MCF 10A (cell line): ENCODE data around the gene SLIT3. TPM values are rescaled to one million over a fixed set of nuclear protein-coding genes. Genes with fewer than 3 reads are reported as not detected.
A peak's percentile ranks its signal among the peaks of the same experiment; 100 is the strongest.

ENCODE experiments used
- BruUV-seq: library from RNA; stranded (reverse); fragments of 400-500 nt; replicated peaks from 2 replicates; lab custom pipeline; 2021; lab: Mats Ljungman, UMichigan
- CTCF ChIA-PET: fragments of 300-600 bp; sonication (Branson Sonifier 250); formaldehyde crosslinking; extraction: SDS; loops from one replicate; lab custom pipeline; 2021; ENCODE audit warnings: antibody characterized with exemption, inconsistent platforms; lab: Yijun Ruan, JAX
- POLR2A ChIA-PET: fragments of 300-600, 350-650 bp; sonication (Branson Sonifier 250); formaldehyde crosslinking; extraction: SDS; loops from one replicate; lab custom pipeline; 2020; ENCODE audit warnings: antibody characterized with exemption, inconsistent platforms; lab: Yijun Ruan, JAX
- DNase-seq: peaks from one replicate; pipeline ENCODE4 v3.0.0-alpha.2; 2018; ENCODE audit not compliant: unreplicated experiment
- H3K27ac Mint-ChIP-seq: one replicate; pipeline ENCODE4 v1.8.0; 2022; ENCODE audit warnings: mild to moderate bottlenecking, low read depth, mixed read lengths; ENCODE audit not compliant: unreplicated experiment
- H3K27me3 Mint-ChIP-seq: one replicate; pipeline ENCODE4 v1.8.0; 2022; ENCODE audit warnings: mixed read lengths; ENCODE audit not compliant: insufficient read depth, unreplicated experiment
- H3K36me3 Mint-ChIP-seq: one replicate; pipeline ENCODE4 v1.8.0; 2022; ENCODE audit warnings: mild to moderate bottlenecking, moderate library complexity, mixed read lengths; ENCODE audit not compliant: insufficient read depth, unreplicated experiment
- H3K4me1 Mint-ChIP-seq: one replicate; pipeline ENCODE4 v1.8.0; 2022; ENCODE audit warnings: mixed read lengths; ENCODE audit not compliant: insufficient read depth, unreplicated experiment
- H3K4me3 Mint-ChIP-seq: one replicate; pipeline ENCODE4 v1.8.0; 2022; ENCODE audit warnings: mild to moderate bottlenecking, moderate library complexity, mixed read lengths; ENCODE audit not compliant: unreplicated experiment
- H3K9me3 Mint-ChIP-seq: one replicate; pipeline ENCODE4 v1.8.0; 2022; ENCODE audit warnings: mixed read lengths; ENCODE audit not compliant: unreplicated experiment
- CTCF ChIP-seq: fragments of 200-600 bp; IDR thresholded peaks from one replicate; pipeline ENCODE4 v1.8.0; 2022; ENCODE audit warnings: antibody characterized with exemption, mild to moderate bottlenecking; ENCODE audit not compliant: unreplicated experiment
- intact Hi-C: fragments of 100-400 bp; cut with micrococcal nuclease; formaldehyde crosslinking; loops from 2 replicates; pipeline ENCODE4 v1.14.1; 2022
- total RNA-seq: library from RNA; stranded (reverse); gene quantifications from 2 replicates; pipeline ENCODE4 v1.2.3, GENCODE V29; 2022

Gene SLIT3
- total RNA-seq, 1 experiment from 2014 or later, result 0.89 TPM

DNA sequence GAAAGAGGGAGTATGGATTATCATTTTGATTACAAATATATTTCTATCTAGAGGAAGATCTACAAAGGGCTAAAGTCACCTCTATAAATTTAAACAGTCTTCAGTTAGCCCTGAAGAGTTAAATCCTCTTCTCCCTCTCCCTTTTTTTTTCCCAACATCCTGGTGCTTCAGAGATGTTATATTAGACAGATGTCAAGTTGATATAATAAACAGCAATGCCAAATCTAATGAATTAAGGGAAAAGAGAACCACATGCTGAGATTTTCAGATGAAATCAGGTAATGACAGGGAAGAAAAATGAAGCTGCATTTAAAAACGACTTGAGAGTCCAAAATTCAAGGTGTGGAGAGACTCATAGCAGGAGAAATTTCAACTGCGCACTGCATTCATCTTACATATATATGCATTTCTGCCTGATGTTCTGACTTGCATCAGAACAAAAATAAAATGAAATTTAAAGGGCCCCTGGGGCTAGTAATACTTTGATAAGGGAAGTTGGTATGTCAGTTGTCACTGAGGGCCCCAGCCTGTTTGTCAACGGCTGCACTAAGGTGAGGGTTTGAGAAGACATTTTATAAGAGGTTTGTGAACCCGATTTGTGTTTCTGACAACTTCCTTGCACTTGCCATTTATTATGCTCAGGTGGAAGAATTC is 382.9 kb downstream of the SLIT3 start:
- no peaks in the 10 kb centered on the region for H3K36me3 Mint-ChIP-seq
- TF ChIP-seq CTCF, result no peak
- intact Hi-C loops, result no loop called here
- peaks cover 50% of the 10 kb centered on the region for H3K27me3 Mint-ChIP-seq
- ChIA-PET CTCF (interaction anchor here (0.6 to 1.6 kb wide), 3 partner anchors 11 to 633 kb away, joined by 3 to 4 read pairs (median 3); no protein-coding TSS in a partner anchor), POLR2A (no interaction called here)
- peaks cover 5% of the 10 kb centered on the region for H3K4me1 Mint-ChIP-seq
- no peak overlapping the region for H3K4me3 Mint-ChIP-seq
- DNase-seq, result no peak
- no TSS peak for BruUV-seq
- H3K27ac Mint-ChIP-seq, result no peak overlapping the region
- no peaks in the 10 kb centered on the region for H3K9me3 Mint-ChIP-seq

DNA sequence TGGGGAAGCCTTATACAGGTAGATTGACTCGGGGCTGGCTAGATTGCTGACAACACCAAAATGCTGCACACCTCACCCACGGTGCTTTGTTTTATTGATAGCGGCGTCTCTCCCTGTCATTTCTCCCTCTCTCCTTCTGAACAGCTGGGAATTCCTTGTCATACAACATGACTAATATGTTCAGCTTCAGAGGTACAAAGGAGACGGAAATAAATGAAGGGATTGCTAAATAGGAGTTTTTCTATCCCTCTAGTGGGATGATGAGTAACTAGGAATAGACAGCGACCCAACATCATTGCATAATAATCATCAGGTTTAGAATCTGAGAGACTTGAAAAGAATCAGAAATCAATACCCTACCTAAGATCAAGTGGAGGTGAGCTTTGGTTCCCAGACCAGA is 384.1 kb downstream of the SLIT3 start:
- Mint-ChIP-seq H3K27me3 (peaks cover 53% of the 10 kb centered on the region), H3K9me3 (no peaks in the 10 kb centered on the region), H3K4me3 (no peak overlapping the region), H3K36me3 (no peaks in the 10 kb centered on the region), H3K4me1 (peaks cover 5% of the 10 kb centered on the region), H3K27ac (no peak overlapping the region)
- no peak for TF ChIP-seq CTCF
- ChIA-PET CTCF (interaction anchor here (0.7 kb wide), 1 partner anchor 664 kb away, joined by 4 read pairs; no protein-coding TSS in a partner anchor), POLR2A (interaction anchor here (0.5 to 1.1 kb wide), 3 partner anchors 9 to 41 kb away, joined by 3 read pairs; no protein-coding TSS in a partner anchor)
- DNase-seq, result peak; percentile 78
- no TSS peak for BruUV-seq
- intact Hi-C loops, result no loop called here

DNA sequence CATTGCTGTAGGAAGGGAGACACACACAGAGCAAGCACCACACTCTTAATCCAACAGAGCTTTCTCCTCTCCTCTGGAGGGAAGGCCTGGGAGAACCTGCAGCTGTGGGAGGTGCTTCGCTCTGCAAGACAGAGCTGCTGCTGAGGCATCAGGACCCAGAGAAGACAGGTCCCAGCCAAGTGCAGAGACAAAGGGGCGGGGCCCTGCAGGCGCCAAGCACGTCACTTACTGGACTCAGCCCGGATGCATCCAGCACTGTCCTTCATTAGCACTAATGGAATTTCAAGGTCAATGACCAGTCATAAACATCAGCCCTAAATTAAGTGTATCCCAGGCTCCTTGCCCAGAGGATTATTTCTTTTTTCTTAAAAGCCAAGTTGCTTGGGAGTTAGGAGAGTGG is 384.7 kb downstream of the SLIT3 start:
- no peaks in the 10 kb centered on the region for H3K9me3 Mint-ChIP-seq
- CTCF ChIA-PET, result interaction anchor here (0.7 kb wide), 1 partner anchor 137 kb away, joined by 3 read pairs; no protein-coding TSS in a partner anchor
- intact Hi-C loops, result no loop called here
- TF ChIP-seq CTCF, result no peak
- H3K4me3 Mint-ChIP-seq, result no peak overlapping the region
- no peaks in the 10 kb centered on the region for H3K36me3 Mint-ChIP-seq
- no peak overlapping the region for H3K27ac Mint-ChIP-seq
- DNase-seq, result peak; percentile 30
- H3K27me3 Mint-ChIP-seq, result peaks cover 47% of the 10 kb centered on the region
- no TSS peak for BruUV-seq
- POLR2A ChIA-PET, result interaction anchor here (0.8 kb wide), 1 partner anchor 11 kb away, joined by 3 read pairs; no protein-coding TSS in a partner anchor
- H3K4me1 Mint-ChIP-seq, result peaks cover 5% of the 10 kb centered on the region

DNA sequence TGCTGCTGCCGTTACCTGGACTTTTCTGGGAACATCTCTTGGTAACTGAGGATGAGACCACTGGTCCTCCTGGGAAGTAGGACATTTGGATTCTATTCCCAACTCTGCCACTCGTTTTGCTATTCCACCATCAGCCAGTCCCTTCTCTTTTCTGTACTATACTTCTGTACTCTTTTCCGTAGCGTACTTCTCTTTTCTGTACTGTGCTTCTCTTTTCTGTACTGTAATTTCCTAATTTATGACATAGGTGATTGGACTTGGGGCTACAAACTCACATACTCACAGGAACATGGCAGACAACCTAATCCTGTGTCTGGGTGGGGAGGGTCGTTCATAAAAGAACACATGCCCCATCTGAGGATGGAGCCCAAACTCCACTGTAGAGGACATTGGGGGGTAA is 386.4 kb downstream of the SLIT3 start:
- no peak overlapping the region for H3K4me3 Mint-ChIP-seq
- ChIA-PET CTCF (interaction anchor here (0.8 kb wide), 1 partner anchor 11 kb away, joined by 3 read pairs; no protein-coding TSS in a partner anchor), POLR2A (no interaction called here)
- peaks cover 5% of the 10 kb centered on the region for H3K4me1 Mint-ChIP-seq
- no peak overlapping the region for H3K27ac Mint-ChIP-seq
- H3K27me3 Mint-ChIP-seq, result peaks cover 30% of the 10 kb centered on the region
- no peak for DNase-seq
- H3K36me3 Mint-ChIP-seq, result no peaks in the 10 kb centered on the region
- no TSS peak for BruUV-seq
- intact Hi-C loops, result no loop called here
- no peak for TF ChIP-seq CTCF
- no peaks in the 10 kb centered on the region for H3K9me3 Mint-ChIP-seq
